Muscle layer of colon (tissue), 2 donors: ENCODE results near the gene UGT3A1.
"Not testable (repeated sequence)": the region's sequence is repeated elsewhere in the genome, so short reads cannot be mapped to it uniquely, and the experiment has no call there.

ENCODE experiments used
- H3K27ac ChIP-seq: one replicate; pipeline ENCODE4 v1.7.0; 2013; ENCODE audit warnings: low read depth, mild to moderate bottlenecking, low read length, moderate library complexity
- H3K27me3 ChIP-seq, 2 donors: one replicate each; pipeline ENCODE4 v1.7.0; 2013; ENCODE audit warnings: low read length in 2 of 2, mild to moderate bottlenecking in 2 of 2; ENCODE audit not compliant: insufficient read depth in 2 of 2, control insufficient read depth in 1 of 2
- H3K36me3 ChIP-seq: one replicate; pipeline ENCODE4 v1.7.0; 2013; ENCODE audit warnings: mild to moderate bottlenecking, low read length; ENCODE audit not compliant: insufficient read depth
- H3K4me1 ChIP-seq: one replicate; pipeline ENCODE4 v1.7.0; 2013; ENCODE audit warnings: mild to moderate bottlenecking, low read length; ENCODE audit not compliant: insufficient read depth
- H3K4me3 ChIP-seq, 2 donors: one replicate each; pipeline ENCODE4 v1.7.0; 2013; ENCODE audit warnings: low read length in 2 of 2, low read depth in 1 of 2, mild to moderate bottlenecking in 1 of 2, moderate library complexity in 1 of 2
- H3K9ac ChIP-seq: one replicate; pipeline ENCODE4 v1.7.0; 2013; ENCODE audit warnings: low read length
- H3K9me3 ChIP-seq: one replicate; pipeline ENCODE4 v1.7.0; 2013; ENCODE audit warnings: mild to moderate bottlenecking, low read length
- donor health status: abdominal sarcoma.
- donor health status: Adenocarcinoma of cecum.

Gene UGT3A1

DNA sequence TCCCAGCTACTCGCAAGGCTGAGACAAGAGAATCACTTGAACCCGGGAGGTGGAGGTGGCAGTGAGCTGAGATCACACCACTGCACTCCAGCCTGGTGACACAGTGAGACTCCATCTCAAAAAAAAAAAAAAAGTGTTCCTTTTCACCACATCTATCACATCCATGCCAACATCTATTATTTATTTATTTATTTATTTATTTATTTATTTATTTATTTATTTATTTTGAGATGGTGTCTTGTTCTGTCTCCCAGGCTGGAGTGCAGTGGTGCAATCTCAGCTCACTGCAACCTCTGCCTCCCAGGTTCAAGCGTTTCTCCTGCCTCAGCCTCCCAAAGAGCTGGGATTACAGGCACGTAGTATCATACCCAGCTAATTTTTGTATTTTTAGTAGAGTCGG is 28.4 kb upstream of the UGT3A1 start:
- H3K27me3 ChIP-seq, H3K36me3 ChIP-seq, H3K27ac ChIP-seq, H3K4me1 ChIP-seq, H3K4me3 ChIP-seq, H3K9me3 ChIP-seq, H3K9ac ChIP-seq: not testable (repeated sequence)

DNA sequence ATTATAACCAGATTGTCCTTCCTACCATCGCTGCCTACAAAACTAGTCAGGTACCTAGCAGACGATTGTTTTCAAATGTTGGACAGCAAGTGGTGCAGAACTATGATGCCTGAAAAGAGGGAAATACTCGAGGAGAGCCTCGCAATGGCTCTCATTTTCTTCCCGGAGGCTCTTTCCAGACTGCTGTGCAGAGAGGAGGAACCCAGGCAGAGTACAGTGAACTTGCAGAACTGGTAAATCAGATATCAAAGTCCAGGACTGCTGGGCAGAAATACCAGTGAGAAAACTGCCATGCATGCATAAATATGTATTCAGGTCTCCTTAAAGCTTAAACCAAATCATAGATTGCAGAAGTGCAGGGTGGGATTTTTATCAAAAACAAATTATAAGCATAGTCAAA is 26.4 kb upstream of the UGT3A1 start:
- no peaks in the 10 kb centered on the region for H3K36me3 ChIP-seq
- H3K4me3 ChIP-seq: no peak overlapping the region
- H3K27me3 ChIP-seq: no peaks in the 10 kb centered on the region
- H3K9me3 ChIP-seq: no peaks in the 10 kb centered on the region
- H3K27ac ChIP-seq: no peak overlapping the region
- no peaks in the 10 kb centered on the region for H3K4me1 ChIP-seq
- no peak overlapping the region for H3K9ac ChIP-seq

DNA sequence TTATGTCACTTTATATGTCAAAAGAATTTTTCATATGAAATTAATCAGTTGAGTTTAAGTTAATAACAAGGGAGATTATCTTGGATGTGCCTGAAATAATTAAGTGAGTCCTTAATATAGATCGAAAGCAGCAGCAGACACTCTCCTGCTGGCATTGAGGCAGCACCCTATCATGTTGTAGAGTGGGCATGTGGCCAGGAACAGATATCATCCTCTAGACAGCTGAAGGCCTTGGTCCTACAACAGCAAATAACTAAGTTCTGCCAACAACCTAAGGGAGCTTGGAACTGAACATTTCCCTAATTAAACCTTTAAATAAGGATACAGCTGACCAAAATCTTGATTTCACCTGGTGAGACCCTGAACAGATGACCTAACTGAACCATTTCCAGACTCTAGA is 25.8 kb upstream of the UGT3A1 start:
- Histone ChIP-seq H3K9me3 (no peaks in the 10 kb centered on the region), H3K9ac (no peak overlapping the region), H3K4me3 (no peak overlapping the region), H3K27ac (no peak overlapping the region), H3K36me3 (no peaks in the 10 kb centered on the region), H3K27me3 (no peaks in the 10 kb centered on the region), H3K4me1 (no peaks in the 10 kb centered on the region)

DNA sequence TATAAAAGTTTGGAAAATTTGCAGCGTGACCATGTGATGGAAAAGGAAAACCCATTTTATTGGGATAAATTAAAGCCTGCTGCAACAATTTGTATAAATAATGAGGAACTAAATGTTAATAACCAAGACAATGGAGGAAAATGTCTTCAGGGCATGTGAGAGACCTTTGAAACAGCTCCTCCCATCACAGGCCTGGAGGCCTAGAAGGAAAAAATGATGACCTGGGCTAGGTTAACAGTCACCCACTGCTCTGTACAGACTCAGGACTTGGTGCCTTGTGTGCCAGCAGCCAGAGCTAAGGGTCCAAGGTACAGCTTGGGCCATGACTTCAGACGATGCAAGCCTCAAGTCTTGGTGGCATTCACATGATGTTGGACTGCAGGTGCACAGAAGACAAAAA is 22.0 kb upstream of the UGT3A1 start:
- no peaks in the 10 kb centered on the region for H3K36me3 ChIP-seq
- H3K27ac ChIP-seq: no peak overlapping the region
- H3K9me3 ChIP-seq: no peaks in the 10 kb centered on the region
- no peak overlapping the region for H3K4me3 ChIP-seq
- no peaks in the 10 kb centered on the region for H3K4me1 ChIP-seq
- no peak overlapping the region for H3K9ac ChIP-seq
- no peaks in the 10 kb centered on the region for H3K27me3 ChIP-seq

DNA sequence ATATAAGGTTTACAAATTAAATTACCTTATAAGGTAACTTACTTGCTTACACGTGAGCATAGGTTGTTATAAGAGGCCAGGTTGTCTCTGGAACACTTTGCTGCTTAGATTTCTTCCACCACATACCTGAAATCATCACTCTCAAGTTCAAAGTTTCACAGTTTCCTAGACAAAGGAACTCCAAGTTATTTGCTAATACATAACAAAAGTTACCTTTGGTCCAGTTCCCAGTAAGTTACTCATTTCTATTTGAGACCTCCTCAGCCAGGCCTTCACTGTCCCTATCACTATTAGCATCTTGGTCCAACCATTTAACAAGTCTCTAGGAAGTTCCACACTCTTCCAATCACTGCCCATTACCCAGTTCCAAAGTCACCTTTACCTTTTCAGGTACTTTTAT is 18.5 kb upstream of the UGT3A1 start:
- no peak overlapping the region for H3K4me3 ChIP-seq
- no peaks in the 10 kb centered on the region for H3K4me1 ChIP-seq
- no peaks in the 10 kb centered on the region for H3K36me3 ChIP-seq
- H3K9me3 ChIP-seq: no peaks in the 10 kb centered on the region
- no peak overlapping the region for H3K9ac ChIP-seq
- H3K27me3 ChIP-seq: no peaks in the 10 kb centered on the region
- H3K27ac ChIP-seq: no peak overlapping the region

DNA sequence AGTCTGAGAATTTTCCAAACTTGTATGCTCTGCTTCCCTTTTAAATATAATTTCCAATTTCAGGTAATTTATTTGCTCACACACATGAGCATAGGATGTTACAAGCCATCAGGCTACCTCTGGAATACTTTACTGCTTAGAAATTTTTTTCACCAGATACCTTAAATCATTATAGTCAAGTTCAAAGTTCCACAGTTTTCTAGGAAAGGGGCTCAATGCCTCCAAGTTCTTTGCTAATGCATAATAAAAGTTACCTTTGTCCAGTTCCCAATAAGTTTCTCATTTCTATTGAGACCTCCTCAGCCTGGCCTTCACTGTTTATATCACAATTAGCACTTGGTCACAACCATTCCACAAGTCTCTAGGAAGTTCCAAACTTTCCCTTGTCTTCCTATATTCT is 16.2 kb upstream of the UGT3A1 start:
- H3K27ac ChIP-seq: no peak overlapping the region
- no peaks in the 10 kb centered on the region for H3K4me1 ChIP-seq
- H3K27me3 ChIP-seq: no peaks in the 10 kb centered on the region
- no peaks in the 10 kb centered on the region for H3K36me3 ChIP-seq
- H3K4me3 ChIP-seq: no peak overlapping the region
- no peaks in the 10 kb centered on the region for H3K9me3 ChIP-seq
- no peak overlapping the region for H3K9ac ChIP-seq

DNA sequence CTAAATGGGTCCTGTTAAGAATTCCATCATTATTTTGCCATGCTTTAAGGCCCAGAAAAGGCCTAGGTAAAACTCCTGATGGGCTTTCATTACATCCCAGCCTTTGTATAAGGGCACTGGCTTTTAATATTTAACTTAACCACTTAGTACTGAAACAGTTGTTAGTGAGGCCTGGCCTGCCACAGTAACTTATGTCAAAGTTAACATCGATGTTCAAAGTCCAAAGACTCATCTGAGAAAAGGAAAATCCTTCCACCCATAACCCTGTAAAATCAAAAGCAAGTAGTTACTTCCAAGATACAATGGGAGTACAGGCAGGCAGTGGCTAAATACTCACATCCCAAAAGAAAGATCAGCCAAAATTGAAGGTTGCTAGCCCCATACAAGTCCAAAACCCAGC is 15.0 kb upstream of the UGT3A1 start:
- Histone ChIP-seq H3K9me3 (no peaks in the 10 kb centered on the region), H3K9ac (no peak overlapping the region)

DNA sequence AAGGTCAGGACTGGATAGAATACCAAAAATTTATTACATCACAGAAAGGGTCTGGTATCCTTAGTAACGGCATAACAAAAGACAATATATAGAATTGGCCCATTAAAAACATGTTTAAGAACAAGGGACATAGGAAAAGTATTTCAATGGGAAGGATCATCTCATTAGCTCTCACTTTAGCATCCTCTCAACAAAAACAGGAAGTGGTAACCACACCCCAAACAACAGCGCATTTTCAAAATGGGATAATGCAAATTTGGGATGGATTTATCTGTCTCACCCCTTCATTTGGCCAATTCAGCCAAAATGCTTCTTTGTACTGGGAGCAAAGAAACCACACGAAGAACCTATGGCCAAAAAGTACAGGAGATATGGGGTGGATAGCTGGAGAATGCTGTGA is 9.8 kb upstream of the UGT3A1 start:
- H3K4me3 ChIP-seq: no peak overlapping the region
- H3K27ac ChIP-seq: no peak overlapping the region
- no peaks in the 10 kb centered on the region for H3K36me3 ChIP-seq
- H3K4me1 ChIP-seq: no peaks in the 10 kb centered on the region
- no peaks in the 10 kb centered on the region for H3K27me3 ChIP-seq
- no peaks in the 10 kb centered on the region for H3K9me3 ChIP-seq
- H3K9ac ChIP-seq: no peak overlapping the region

More for the DNA sequence above, 15.0 kb upstream of the UGT3A1 start:
- Histone ChIP-seq H3K36me3 (no peaks in the 10 kb centered on the region), H3K4me1 (no peaks in the 10 kb centered on the region), H3K27me3 (no peaks in the 10 kb centered on the region), H3K4me3 (no peak overlapping the region), H3K27ac (no peak overlapping the region)

DNA sequence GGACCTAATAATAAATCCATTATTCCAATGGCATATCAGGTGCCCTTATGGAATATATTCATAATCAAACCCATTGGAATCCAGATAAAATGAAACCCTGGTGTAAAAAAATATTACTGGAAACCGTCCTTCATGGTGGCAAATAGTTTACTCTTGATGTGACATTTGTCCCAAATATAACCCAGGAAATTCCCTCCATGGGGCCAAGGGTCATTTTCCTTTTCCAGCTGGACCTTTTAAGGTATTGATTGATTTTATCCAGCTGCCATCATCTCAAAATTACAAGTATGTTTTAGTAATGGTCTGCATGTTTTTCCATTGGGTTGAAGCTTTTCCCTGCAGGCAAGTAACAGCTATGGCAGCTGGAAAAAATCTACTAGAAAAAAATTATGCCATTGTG is 8.4 kb upstream of the UGT3A1 start:
- Histone ChIP-seq H3K36me3 (no peaks in the 10 kb centered on the region), H3K27ac (no peak overlapping the region), H3K9ac (no peak overlapping the region), H3K4me1 (no peaks in the 10 kb centered on the region), H3K27me3 (no peaks in the 10 kb centered on the region), H3K9me3 (no peaks in the 10 kb centered on the region), H3K4me3 (no peak overlapping the region)

DNA sequence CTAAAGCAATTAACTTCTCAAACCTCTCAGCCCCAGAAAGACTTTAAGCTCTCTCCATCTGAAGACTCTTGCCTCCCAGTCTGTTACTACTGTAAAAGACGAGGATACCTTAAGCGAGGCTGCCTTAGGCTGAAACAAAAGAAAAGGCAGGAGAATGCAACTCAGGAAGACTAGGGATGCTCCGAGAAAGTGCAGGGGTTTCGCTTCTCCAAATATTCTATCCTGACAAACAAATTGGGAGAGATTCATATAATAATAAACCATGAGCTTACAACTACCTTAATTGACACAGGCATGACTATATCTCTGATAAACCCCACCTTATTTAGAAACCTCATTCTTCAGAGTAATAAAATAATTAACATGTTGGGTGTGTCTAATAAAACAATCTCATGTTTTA is 4.9 kb upstream of the UGT3A1 start:
- no peaks in the 10 kb centered on the region for H3K9me3 ChIP-seq
- no peaks in the 10 kb centered on the region for H3K4me1 ChIP-seq
- H3K9ac ChIP-seq: no peak overlapping the region
- no peak overlapping the region for H3K27ac ChIP-seq
- no peaks in the 10 kb centered on the region for H3K36me3 ChIP-seq
- no peak overlapping the region for H3K4me3 ChIP-seq
- H3K27me3 ChIP-seq: no peaks in the 10 kb centered on the region

DNA sequence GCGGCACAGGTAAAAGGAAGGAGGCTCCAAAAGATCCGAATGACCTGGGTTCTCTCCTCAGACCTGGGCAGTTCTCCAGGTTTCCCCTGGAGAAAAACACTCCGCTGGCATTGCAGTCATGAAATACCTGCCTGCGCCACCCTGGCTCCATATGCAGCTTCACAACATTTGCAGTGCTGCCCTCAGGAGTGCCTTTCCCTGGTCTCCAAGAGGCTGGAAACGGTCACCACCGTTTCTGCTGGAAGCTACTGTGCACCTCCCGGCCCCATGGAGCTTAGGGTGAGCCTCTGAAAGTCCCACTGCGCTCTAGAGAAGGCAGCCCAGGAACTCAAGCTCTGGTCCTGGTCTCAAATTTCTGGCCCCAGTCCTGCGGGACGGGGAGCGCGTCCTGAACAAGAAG is 670 bp downstream of the UGT3A1 start:
- Histone ChIP-seq H3K4me3 (no peak overlapping the region), H3K36me3 (no peaks in the 10 kb centered on the region), H3K27ac (no peak overlapping the region), H3K27me3 (no peaks in the 10 kb centered on the region), H3K9me3 (no peaks in the 10 kb centered on the region), H3K9ac (no peak overlapping the region), H3K4me1 (no peaks in the 10 kb centered on the region)

DNA sequence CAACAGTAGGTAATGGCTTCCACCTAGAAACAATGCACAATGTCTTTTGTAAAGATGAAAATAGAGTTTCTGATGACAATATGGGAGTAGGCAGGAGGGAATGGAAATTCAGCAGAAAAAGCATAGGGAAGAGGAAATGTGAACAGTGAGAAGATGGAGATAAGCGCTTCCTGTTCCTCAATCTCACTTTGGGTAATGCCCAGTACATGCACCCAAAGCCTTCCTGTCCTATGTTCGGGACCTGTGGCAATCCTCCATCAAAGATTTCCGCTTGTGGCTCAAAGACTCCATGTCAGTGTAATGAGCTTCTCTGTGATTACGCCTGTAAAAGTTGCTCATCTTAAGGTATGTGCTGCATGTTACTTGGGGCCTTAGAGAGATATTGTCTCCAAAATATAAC is 2.7 kb downstream of the UGT3A1 start:
- Histone ChIP-seq H3K9ac (no peak overlapping the region), H3K9me3 (no peaks in the 10 kb centered on the region), H3K27ac (no peak overlapping the region), H3K4me1 (no peaks in the 10 kb centered on the region), H3K36me3 (no peaks in the 10 kb centered on the region), H3K27me3 (no peaks in the 10 kb centered on the region), H3K4me3 (no peak overlapping the region)
